Measurements from ENCODE around the gene ADH1B. TPM values are rescaled to one million over a fixed set of nuclear protein-coding genes. Genes with fewer than 3 reads are reported as not detected.

Gene ADH1B
- total and polyA plus RNA-seq, 2 experiments from 2014 or later, result not detected

DNA sequence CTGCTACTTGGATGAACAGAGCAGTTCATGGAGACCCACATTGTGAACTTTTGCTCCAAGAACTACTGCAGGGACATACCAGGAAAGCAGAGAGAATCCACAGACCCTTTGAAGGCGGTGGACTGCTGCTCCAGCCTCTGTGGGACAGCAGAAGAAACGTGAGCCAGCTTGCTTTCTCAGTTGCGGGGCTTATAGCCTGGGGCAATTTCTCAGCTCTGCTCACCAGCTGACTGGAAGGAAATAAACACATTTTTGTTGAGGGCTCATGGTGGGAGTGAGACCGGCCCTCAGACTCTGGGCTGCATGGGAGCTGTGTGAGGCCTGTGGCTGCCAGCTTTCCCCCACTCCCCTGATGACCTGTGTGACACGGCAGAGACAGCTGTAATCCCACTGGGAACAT, 27.8 kb downstream of the ADH1B start:
- H3F3A ChIP-seq (replicated peaks; ENCODE audit: low read depth), result no peaks in the 10 kb centered on the region
- Mint-ChIP-seq H3K27me3 (ENCODE audit: insufficient read depth, low read depth, poor library complexity) (no peaks in the 10 kb centered on the region), H3K4me3 (no peak overlapping the region), H3K27ac (no peak overlapping the region), H3K36me3 (ENCODE audit: low read depth) (peaks cover 11% of the 10 kb centered on the region; the same call in 1 of the 3 replicates), H3K4me1 (no peaks in the 10 kb centered on the region), H3K9me3 (peaks cover 20% of the 10 kb centered on the region)
- H3K4me2 ChIP-seq, result no peak overlapping the region
- TF ChIP-seq NANOG (IDR thresholded peaks at IDR 0.05; ENCODE audit: borderline replicate concordance), result no peak
- TF ChIP-seq ZNF331 (CRISPR knock-in tag; IDR thresholded peaks at IDR 0.05; ENCODE audit: low read depth), result no peak
- TF ChIP-seq POLR2AphosphoS5 (IDR thresholded peaks at IDR 0.05; ENCODE audit: low read depth), result no peak
- no peak for TF ChIP-seq EZH2phosphoT487 (IDR thresholded peaks at IDR 0.05; ENCODE audit: unreplicated experiment)
- TF ChIP-seq REST (IDR thresholded peaks at IDR 0.05; ENCODE audit: unreplicated experiment), result no peak
- no peak for TF ChIP-seq CREB1 (CRISPR knock-in tag; IDR thresholded peaks at IDR 0.05; ENCODE audit: low read depth)
- TF ChIP-seq STAT1 (IDR thresholded peaks at IDR 0.05; ENCODE audit: unreplicated experiment), result no peak
- TF ChIP-seq CTCF (conservative IDR thresholded peaks at IDR 0.05; ENCODE audit: low read depth in 2 of 2), result no peak
- TF ChIP-seq, protein P1, sequence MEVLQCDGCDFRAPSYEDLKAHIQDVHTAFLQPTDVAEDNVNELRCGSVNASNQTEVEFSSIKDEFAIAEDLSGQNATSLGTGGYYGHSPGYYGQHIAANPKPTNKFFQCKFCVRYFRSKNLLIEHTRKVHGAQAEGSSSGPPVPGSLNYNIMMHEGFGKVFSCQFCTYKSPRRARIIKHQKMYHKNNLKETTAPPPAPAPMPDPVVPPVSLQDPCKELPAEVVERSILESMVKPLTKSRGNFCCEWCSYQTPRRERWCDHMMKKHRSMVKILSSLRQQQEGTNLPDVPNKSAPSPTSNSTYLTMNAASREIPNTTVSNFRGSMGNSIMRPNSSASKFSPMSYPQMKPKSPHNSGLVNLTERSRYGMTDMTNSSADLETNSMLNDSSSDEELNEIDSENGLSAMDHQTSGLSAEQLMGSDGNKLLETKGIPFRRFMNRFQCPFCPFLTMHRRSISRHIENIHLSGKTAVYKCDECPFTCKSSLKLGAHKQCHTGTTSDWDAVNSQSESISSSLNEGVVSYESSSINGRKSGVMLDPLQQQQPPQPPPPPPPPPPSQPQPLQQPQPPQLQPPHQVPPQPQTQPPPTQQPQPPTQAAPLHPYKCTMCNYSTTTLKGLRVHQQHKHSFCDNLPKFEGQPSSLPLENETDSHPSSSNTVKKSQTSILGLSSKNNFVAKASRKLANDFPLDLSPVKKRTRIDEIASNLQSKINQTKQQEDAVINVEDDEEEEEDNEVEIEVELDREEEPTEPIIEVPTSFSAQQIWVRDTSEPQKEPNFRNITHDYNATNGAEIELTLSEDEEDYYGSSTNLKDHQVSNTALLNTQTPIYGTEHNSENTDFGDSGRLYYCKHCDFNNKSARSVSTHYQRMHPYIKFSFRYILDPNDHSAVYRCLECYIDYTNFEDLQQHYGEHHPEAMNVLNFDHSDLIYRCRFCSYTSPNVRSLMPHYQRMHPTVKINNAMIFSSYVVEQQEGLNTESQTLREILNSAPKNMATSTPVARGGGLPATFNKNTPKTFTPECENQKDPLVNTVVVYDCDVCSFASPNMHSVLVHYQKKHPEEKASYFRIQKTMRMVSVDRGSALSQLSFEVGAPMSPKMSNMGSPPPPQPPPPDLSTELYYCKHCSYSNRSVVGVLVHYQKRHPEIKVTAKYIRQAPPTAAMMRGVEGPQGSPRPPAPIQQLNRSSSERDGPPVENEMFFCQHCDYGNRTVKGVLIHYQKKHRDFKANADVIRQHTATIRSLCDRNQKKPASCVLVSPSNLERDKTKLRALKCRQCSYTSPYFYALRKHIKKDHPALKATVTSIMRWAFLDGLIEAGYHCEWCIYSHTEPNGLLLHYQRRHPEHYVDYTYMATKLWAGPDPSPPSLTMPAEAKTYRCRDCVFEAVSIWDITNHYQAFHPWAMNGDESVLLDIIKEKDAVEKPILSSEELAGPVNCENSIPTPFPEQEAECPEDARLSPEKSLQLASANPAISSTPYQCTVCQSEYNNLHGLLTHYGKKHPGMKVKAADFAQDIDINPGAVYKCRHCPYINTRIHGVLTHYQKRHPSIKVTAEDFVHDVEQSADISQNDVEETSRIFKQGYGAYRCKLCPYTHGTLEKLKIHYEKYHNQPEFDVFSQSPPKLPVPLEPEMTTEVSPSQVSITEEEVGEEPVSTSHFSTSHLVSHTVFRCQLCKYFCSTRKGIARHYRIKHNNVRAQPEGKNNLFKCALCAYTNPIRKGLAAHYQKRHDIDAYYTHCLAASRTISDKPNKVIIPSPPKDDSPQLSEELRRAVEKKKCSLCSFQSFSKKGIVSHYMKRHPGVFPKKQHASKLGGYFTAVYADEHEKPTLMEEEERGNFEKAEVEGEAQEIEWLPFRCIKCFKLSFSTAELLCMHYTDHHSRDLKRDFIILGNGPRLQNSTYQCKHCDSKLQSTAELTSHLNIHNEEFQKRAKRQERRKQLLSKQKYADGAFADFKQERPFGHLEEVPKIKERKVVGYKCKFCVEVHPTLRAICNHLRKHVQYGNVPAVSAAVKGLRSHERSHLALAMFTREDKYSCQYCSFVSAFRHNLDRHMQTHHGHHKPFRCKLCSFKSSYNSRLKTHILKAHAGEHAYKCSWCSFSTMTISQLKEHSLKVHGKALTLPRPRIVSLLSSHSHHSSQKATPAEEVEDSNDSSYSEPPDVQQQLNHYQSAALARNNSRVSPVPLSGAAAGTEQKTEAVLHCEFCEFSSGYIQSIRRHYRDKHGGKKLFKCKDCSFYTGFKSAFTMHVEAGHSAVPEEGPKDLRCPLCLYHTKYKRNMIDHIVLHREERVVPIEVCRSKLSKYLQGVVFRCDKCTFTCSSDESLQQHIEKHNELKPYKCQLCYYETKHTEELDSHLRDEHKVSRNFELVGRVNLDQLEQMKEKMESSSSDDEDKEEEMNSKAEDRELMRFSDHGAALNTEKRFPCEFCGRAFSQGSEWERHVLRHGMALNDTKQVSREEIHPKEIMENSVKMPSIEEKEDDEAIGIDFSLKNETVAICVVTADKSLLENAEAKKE (CRISPR knock-in tag; IDR thresholded peaks at IDR 0.05), result no peak
- TF ChIP-seq ETS1 (IDR thresholded peaks at IDR 0.05), result no peak
- no peak for TF ChIP-seq ZNF114 (CRISPR knock-in tag; IDR thresholded peaks at IDR 0.05)
- TF ChIP-seq EZH2 (IDR thresholded peaks at IDR 0.05; ENCODE audit: low read depth, unreplicated experiment), result no peak
- no peak for TF ChIP-seq JUNB (IDR thresholded peaks at IDR 0.05; ENCODE audit: unreplicated experiment)
- H3K27me3 ChIP-seq (ENCODE audit: insufficient read depth), result no peaks in the 10 kb centered on the region
- no peak for ATAC-seq
- no peak for DNase-seq (ENCODE audit: low spot score)
- H2AFZ ChIP-seq, result no peak overlapping the region
- H3K36me3 ChIP-seq (ENCODE audit: insufficient read depth), result no peaks in the 10 kb centered on the region
- H3K9me2 ChIP-seq (ENCODE audit: insufficient read depth), result peaks cover 14% of the 10 kb centered on the region
- no peak overlapping the region for H3K4me3 ChIP-seq
- no peak overlapping the region for H3K27ac ChIP-seq (ENCODE audit: low read depth)
- no peaks in the 10 kb centered on the region for H4K20me1 ChIP-seq (replicated peaks; ENCODE audit: insufficient read depth)
- H3K79me2 ChIP-seq (replicated peaks; ENCODE audit: insufficient read depth), result no peaks in the 10 kb centered on the region
- H3K4me1 ChIP-seq (ENCODE audit: insufficient read depth), result no peaks in the 10 kb centered on the region

All from GM23338 (cell line).